Mesenchymal stem cell (in vitro differentiated cells and primary cell): Measurements from ENCODE around the gene CR1.

Experiments
- DNase-seq: peaks from one replicate; pipeline ENCODE4 v3.0.0-alpha.2; 2013
- H2AFZ ChIP-seq: one replicate; pipeline ENCODE4 v1.6.1; 2013; ENCODE audit warnings: low read depth, mild to moderate bottlenecking, control low read depth, inconsistent platforms, low read length, moderate library complexity
- H2AK5ac ChIP-seq: 2 replicates; pipeline ENCODE4 v1.6.1; 2013; ENCODE audit warnings: low read length, moderate library complexity, mild to moderate bottlenecking, inconsistent platforms; ENCODE audit not compliant: severe bottlenecking
- H2BK120ac ChIP-seq: one replicate; pipeline ENCODE4 v1.6.1; 2013; ENCODE audit warnings: low read depth, mild to moderate bottlenecking, inconsistent platforms, low read length, moderate library complexity
- H2BK12ac ChIP-seq, 2 experiments: one replicate each; pipeline ENCODE4 v1.6.1; 2013; ENCODE audit warnings: inconsistent platforms in 2 of 2, low read length in 2 of 2, mild to moderate bottlenecking in 2 of 2, moderate library complexity in 2 of 2, control low read depth in 1 of 2
- H2BK15ac ChIP-seq: one replicate; pipeline ENCODE4 v1.6.1; 2013; ENCODE audit warnings: mild to moderate bottlenecking, low read depth, inconsistent platforms; ENCODE audit not compliant: poor library complexity, severe bottlenecking
- H2BK5ac ChIP-seq: 2 replicates; pipeline ENCODE4 v1.6.1; 2013; ENCODE audit warnings: low read depth, mild to moderate bottlenecking, low read length, control low read depth, inconsistent platforms; ENCODE audit not compliant: poor library complexity, severe bottlenecking
- H3K14ac ChIP-seq, 2 experiments: one replicate each; pipeline ENCODE4 v1.6.1; 2013; ENCODE audit warnings: inconsistent platforms in 2 of 2, low read length in 2 of 2, control low read depth in 1 of 2, mild to moderate bottlenecking in 1 of 2, moderate library complexity in 1 of 2
- H3K18ac ChIP-seq, 2 experiments: one replicate each; pipeline ENCODE4 v1.6.1; 2013; ENCODE audit warnings: inconsistent platforms in 2 of 2, low read length in 2 of 2, control low read depth in 1 of 2, low read depth in 1 of 2, mild to moderate bottlenecking in 1 of 2
- H3K23ac ChIP-seq, 2 experiments: one replicate each; pipeline ENCODE4 v1.6.1; 2013; ENCODE audit warnings: inconsistent platforms in 2 of 2, low read length in 2 of 2, mild to moderate bottlenecking in 2 of 2, moderate library complexity in 2 of 2, control low read depth in 1 of 2
- H3K27ac ChIP-seq: 2 replicates; pipeline ENCODE4 v1.5.1; 2013; ENCODE audit warnings: mild to moderate bottlenecking, moderate library complexity, low read length, control low read depth, inconsistent platforms; ENCODE audit not compliant: poor library complexity, severe bottlenecking
- H3K27me3 ChIP-seq, 2 experiments: 2 replicates each; pipeline versions ENCODE4 v1.6.1 to v1.7.0; 2013; ENCODE audit warnings: low read length in 2 of 2, mild to moderate bottlenecking in 2 of 2, moderate library complexity in 2 of 2, control low read depth in 1 of 2, inconsistent platforms in 1 of 2; ENCODE audit not compliant: control insufficient read depth in 1 of 2, insufficient read depth in 1 of 2
- H3K36me3 ChIP-seq, 2 experiments: 2 replicates each; pipeline versions ENCODE4 v1.6.1 to v1.7.0; 2013; ENCODE audit warnings: low read length in 2 of 2, control low read depth in 1 of 2, inconsistent platforms in 1 of 2, low read depth in 1 of 2, mild to moderate bottlenecking in 1 of 2; ENCODE audit not compliant: insufficient read depth in 2 of 2, control insufficient read depth in 1 of 2
- H3K4ac ChIP-seq, 2 experiments: one replicate each; pipeline ENCODE4 v1.6.1; 2013; ENCODE audit warnings: inconsistent platforms in 2 of 2, low read length in 2 of 2, mild to moderate bottlenecking in 2 of 2, moderate library complexity in 2 of 2, control low read depth in 1 of 2, low read depth in 1 of 2
- H3K4me1 ChIP-seq: 2 replicates; pipeline ENCODE4 v1.6.1; 2013; ENCODE audit warnings: low read depth, low read length, control low read depth; ENCODE audit not compliant: control insufficient read depth, insufficient read depth
- H3K4me2 ChIP-seq: 2 replicates; pipeline ENCODE4 v1.6.1; 2013; ENCODE audit warnings: low read length, mild to moderate bottlenecking, inconsistent platforms; ENCODE audit not compliant: poor library complexity, severe bottlenecking
- H3K4me3 ChIP-seq, 2 experiments: 2 replicates each; pipeline versions ENCODE4 v1.5.1 to v1.7.0; 2013; ENCODE audit warnings: low read length in 2 of 2, mild to moderate bottlenecking in 2 of 2, control low read depth in 1 of 2, low read depth in 1 of 2; ENCODE audit not compliant: insufficient read depth in 1 of 2
- H3K79me1 ChIP-seq: replicated peaks from 2 replicates; pipeline ENCODE4 v1.6.1; 2013; ENCODE audit warnings: mild to moderate bottlenecking, control low read depth, low read length, inconsistent platforms; ENCODE audit not compliant: poor library complexity, severe bottlenecking
- H3K9ac ChIP-seq: 2 replicates; pipeline ENCODE4 v1.7.0; 2013; ENCODE audit warnings: mild to moderate bottlenecking, low read length, moderate library complexity
- H3K9me3 ChIP-seq: 2 replicates; pipeline ENCODE4 v1.7.0; 2013; ENCODE audit warnings: mild to moderate bottlenecking, low read length; ENCODE audit not compliant: control insufficient read depth
- H4K8ac ChIP-seq: one replicate; pipeline ENCODE4 v1.6.1; 2013; ENCODE audit warnings: inconsistent platforms, mild to moderate bottlenecking, low read length, moderate library complexity
- H4K91ac ChIP-seq: one replicate; pipeline ENCODE4 v1.6.1; 2013; ENCODE audit warnings: mild to moderate bottlenecking, low read length, inconsistent platforms
- WGBS: methylation state at CpG from one replicate; pipeline ENCODE4 v1.1.7; 2013; ENCODE audit warnings: mixed read lengths; 5-methylcytosine and 5-hydroxymethylcytosine counted together

The CR1 gene

DNA sequence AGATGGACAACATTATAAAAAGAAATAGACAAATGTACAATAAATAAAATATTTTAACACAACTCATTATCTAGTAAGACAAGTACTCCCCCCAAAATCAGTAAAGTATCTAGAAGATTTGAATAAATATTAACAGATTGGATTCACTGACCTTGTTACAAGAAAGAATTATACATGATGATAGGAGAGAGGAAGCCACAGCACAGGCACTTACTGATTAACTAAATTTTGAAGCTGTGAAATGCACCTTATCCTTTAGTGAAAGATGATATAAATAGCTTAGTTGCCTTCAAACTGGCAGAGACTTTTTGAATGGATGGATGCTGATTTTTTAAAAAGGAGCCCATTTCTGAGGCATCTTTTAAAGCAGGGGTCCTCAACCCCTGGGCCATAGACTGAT, 8.5 kb downstream of the CR1 start:
- Histone ChIP-seq H2BK5ac (no peak overlapping the region), H3K4me2 (no peak overlapping the region), H3K4me3 (no peak overlapping the region), H2AK5ac (no peak overlapping the region), H3K14ac (no peak overlapping the region), H3K27me3 (peaks cover 20 to 60% of the 10 kb centered on the region in 2 experiments), H2AFZ (no peak overlapping the region), H3K27ac (no peak overlapping the region), H4K8ac (no peak overlapping the region), H3K4ac (no peak overlapping the region), H3K36me3 (no peaks in the 10 kb centered on the region), H3K4me1 (no peaks in the 10 kb centered on the region), H3K79me1 (no peaks in the 10 kb centered on the region), H2BK120ac (no peak overlapping the region), H2BK15ac (no peak overlapping the region), H3K9me3 (no peaks in the 10 kb centered on the region), H2BK12ac (no peak overlapping the region), H3K9ac (no peak overlapping the region), H3K18ac (no peak overlapping the region), H3K23ac (no peak overlapping the region), H4K91ac (no peak overlapping the region)
- no peak for DNase-seq

DNA sequence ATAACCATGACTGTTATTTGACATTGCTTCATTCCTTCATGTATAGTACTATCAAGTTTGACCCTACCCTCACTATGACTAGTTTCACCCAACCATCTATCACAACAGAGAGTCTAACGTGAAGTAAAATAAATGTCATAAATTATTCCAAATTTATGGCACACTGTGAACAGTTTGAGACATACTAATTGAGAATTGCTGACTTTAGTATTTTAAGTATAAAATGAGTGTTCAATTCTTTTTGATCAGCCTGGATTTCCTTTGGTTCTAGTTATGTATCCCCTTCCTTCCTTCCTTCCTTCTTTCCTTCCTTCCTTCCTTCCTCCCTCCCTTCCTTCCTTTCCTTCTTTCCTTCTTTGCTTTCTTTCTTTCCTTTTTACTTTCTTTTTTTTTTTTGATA, 14.5 kb downstream of the CR1 start:
- Histone ChIP-seq H3K4me2 (no peak overlapping the region), H2BK120ac (no peak overlapping the region), H3K18ac (no peak overlapping the region), H4K8ac (no peak overlapping the region), H3K9ac (no peak overlapping the region), H3K9me3 (no peaks in the 10 kb centered on the region), H3K4ac (no peak overlapping the region), H3K79me1 (no peaks in the 10 kb centered on the region), H2AFZ (no peak overlapping the region), H2AK5ac (no peak overlapping the region), H4K91ac (no peak overlapping the region), H3K4me3 (no peak overlapping the region), H2BK12ac (no peak overlapping the region), H3K27ac (no peak overlapping the region), H3K14ac (no peak overlapping the region), H3K27me3 (peaks cover 0 to 20% of the 10 kb centered on the region in 2 experiments), H3K36me3 (no peaks in the 10 kb centered on the region), H3K23ac (no peak overlapping the region), H2BK15ac (no peak overlapping the region), H3K4me1 (no peaks in the 10 kb centered on the region), H2BK5ac (no peak overlapping the region)
- no peak for DNase-seq
- WGBS = no CpG with 5 or more reads among the region's 1 CpG

DNA sequence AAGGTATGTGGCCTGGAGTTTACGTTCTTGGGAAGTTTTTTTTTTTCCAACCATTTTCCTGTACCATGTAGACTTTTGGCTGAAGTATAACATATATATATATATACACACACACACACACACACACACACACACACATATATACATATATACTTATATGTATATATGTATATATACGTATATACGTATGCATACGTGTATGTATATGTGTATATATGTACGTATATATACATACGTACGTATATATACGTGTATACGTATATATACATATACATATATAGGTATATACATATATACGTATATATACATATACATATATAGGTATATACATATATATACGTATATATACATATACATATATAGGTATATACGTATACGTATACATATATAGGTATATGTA, 18.9 kb downstream of the CR1 start:
- H2BK5ac ChIP-seq = no peak overlapping the region
- H3K9ac ChIP-seq = no peak overlapping the region
- no CpG with 5 or more reads among the region's 13 CpGs for WGBS
- H3K14ac ChIP-seq = no peak overlapping the region
- no peaks in the 10 kb centered on the region for H3K79me1 ChIP-seq
- H3K27ac ChIP-seq = no peak overlapping the region
- no peak overlapping the region for H2BK120ac ChIP-seq
- H3K27me3 ChIP-seq = peaks cover 0 to 7% of the 10 kb centered on the region in 2 experiments
- no peak overlapping the region for H2AK5ac ChIP-seq
- H3K18ac ChIP-seq = no peak overlapping the region
- no peak overlapping the region for H3K4me2 ChIP-seq
- no peak overlapping the region for H2BK15ac ChIP-seq
- H4K8ac ChIP-seq = no peak overlapping the region
- no peaks in the 10 kb centered on the region for H3K36me3 ChIP-seq
- H2AFZ ChIP-seq = no peak overlapping the region
- H2BK12ac ChIP-seq = no peak overlapping the region
- no peaks in the 10 kb centered on the region for H3K9me3 ChIP-seq
- no peak overlapping the region for H3K4me3 ChIP-seq
- no peak overlapping the region for H3K4ac ChIP-seq
- H3K4me1 ChIP-seq = no peaks in the 10 kb centered on the region
- no peak overlapping the region for H4K91ac ChIP-seq
- no peak overlapping the region for H3K23ac ChIP-seq
- DNase-seq = no peak

- peaks cover 0 to 7% of the 10 kb centered on the region in 2 experiments for H3K27me3 ChIP-seq
- H4K8ac ChIP-seq = no peak overlapping the region
- H4K91ac ChIP-seq = no peak overlapping the region
- no peak overlapping the region for H3K4me3 ChIP-seq
- no peaks in the 10 kb centered on the region for H3K79me1 ChIP-seq
- no peak overlapping the region for H2AK5ac ChIP-seq
- no peak overlapping the region for H3K18ac ChIP-seq
- no peak overlapping the region for H2BK120ac ChIP-seq
- H3K4me1 ChIP-seq = no peaks in the 10 kb centered on the region
- H3K27ac ChIP-seq = no peak overlapping the region
- no peak overlapping the region for H2AFZ ChIP-seq
- no peak overlapping the region for H3K4ac ChIP-seq
- H3K9me3 ChIP-seq = no peaks in the 10 kb centered on the region
- no peak overlapping the region for H2BK15ac ChIP-seq
- H2BK12ac ChIP-seq = no peak overlapping the region
- H3K14ac ChIP-seq = no peak overlapping the region
- no peak overlapping the region for H3K4me2 ChIP-seq
- no peak for DNase-seq
- no peaks in the 10 kb centered on the region for H3K36me3 ChIP-seq
- H2BK5ac ChIP-seq = no peak overlapping the region
- no peak overlapping the region for H3K9ac ChIP-seq
- no peak overlapping the region for H3K23ac ChIP-seq
Measured at GRCh38 chr1:207516729-207517128, 20.8 kb downstream of the CR1 start.
